ENCODE data around the gene ZBTB4. TPM values are rescaled to one million over a fixed set of nuclear protein-coding genes. Genes with fewer than 3 reads are reported as not detected.

The ZBTB4 gene
- total RNA-seq, 1 donor from 2014 or later, result 84.7 TPM

GRCh38 chr17:7499161-7499560 is 19.7 kb upstream of the ZBTB4 start:
- Histone ChIP-seq H3K27me3 (no peaks in the 10 kb centered on the region), H3K4me1 (peaks cover 5% of the 10 kb centered on the region), H3K9me3 (no peaks in the 10 kb centered on the region), H3K36me3 (peaks cover 86% of the 10 kb centered on the region), H3K4me3 (no peak overlapping the region), H3K27ac (no peak overlapping the region)
- no peak for TF ChIP-seq CTCF (IDR thresholded peaks at IDR 0.05)
- ATAC-seq (no peak), DNase-seq (no peak)
- intact Hi-C loops (cut with DNase I), result no loop called here

GRCh38 chr17:7497636-7498035 is 18.2 kb upstream of the ZBTB4 start:
- ATAC-seq, result no peak
- no peaks in the 10 kb centered on the region for H3K9me3 ChIP-seq

GRCh38 chr17:7497228-7497627 is 17.8 kb upstream of the ZBTB4 start:
- H3K4me1 ChIP-seq, result peaks cover 5% of the 10 kb centered on the region
- H3K9me3 ChIP-seq, result no peaks in the 10 kb centered on the region
- H3K27ac ChIP-seq, result no peak overlapping the region
- H3K27me3 ChIP-seq, result no peaks in the 10 kb centered on the region
- peaks cover 77% of the 10 kb centered on the region for H3K36me3 ChIP-seq
- ATAC-seq (peak; percentile 13), DNase-seq (no peak)
- no peak overlapping the region for H3K4me3 ChIP-seq
- intact Hi-C loops (cut with DNase I), result no loop called here
- no peak for TF ChIP-seq CTCF (IDR thresholded peaks at IDR 0.05)

More at GRCh38 chr17:7497636-7498035, 18.2 kb upstream of the ZBTB4 start:
- intact Hi-C loops (cut with DNase I), result no loop called here
- Histone ChIP-seq H3K36me3 (peaks cover 78% of the 10 kb centered on the region), H3K27ac (no peak overlapping the region), H3K4me3 (no peak overlapping the region), H3K27me3 (no peaks in the 10 kb centered on the region), H3K4me1 (peaks cover 5% of the 10 kb centered on the region)
- DNase-seq, result no peak
- no peak for TF ChIP-seq CTCF (IDR thresholded peaks at IDR 0.05)

GRCh38 chr17:7496470-7497183 is 17.2 kb upstream of the ZBTB4 start:
- ATAC-seq, result peak; percentile 37
- no peaks in the 10 kb centered on the region for H3K9me3 ChIP-seq
- DNase-seq, result no peak
- no peak for TF ChIP-seq CTCF (IDR thresholded peaks at IDR 0.05)
- H3K36me3 ChIP-seq, result peaks cover 77% of the 10 kb centered on the region
- H3K27ac ChIP-seq, result no peak overlapping the region
- H3K4me1 ChIP-seq, result peaks cover 5% of the 10 kb centered on the region
- intact Hi-C loops (cut with DNase I), result no loop called here
- H3K4me3 ChIP-seq, result no peak overlapping the region
- no peaks in the 10 kb centered on the region for H3K27me3 ChIP-seq

GRCh38 chr17:7495906-7496434 is 16.5 kb upstream of the ZBTB4 start:
- H3K4me1 ChIP-seq, result peaks cover 5% of the 10 kb centered on the region
- no peaks in the 10 kb centered on the region for H3K9me3 ChIP-seq
- H3K27ac ChIP-seq, result no peak overlapping the region
- H3K36me3 ChIP-seq, result peaks cover 76% of the 10 kb centered on the region
- ATAC-seq, result peak; percentile 5
- no peak overlapping the region for H3K4me3 ChIP-seq
- H3K27me3 ChIP-seq, result no peaks in the 10 kb centered on the region
- intact Hi-C loops (cut with DNase I), result no loop called here
- TF ChIP-seq CTCF (IDR thresholded peaks at IDR 0.05), result no peak
- DNase-seq, result no peak

Measured in upper lobe of right lung (tissue), 1 donor.